GM19240 (cell line): ENCODE data around the gene BSN.

ENCODE experiments used
- DNase-seq: peaks from one replicate; pipeline ENCODE4 v3.0.0; 2011; ENCODE audit warnings: low spot score; ENCODE audit not compliant: insufficient read length

BSN gene

GRCh38 chr3:49654955-49655556 lies 100.8 kb downstream of the BSN start:
- no peak for DNase-seq

GRCh38 chr3:49655731-49656285 lies 101.5 kb downstream of the BSN start:
- DNase-seq: no peak

GRCh38 chr3:49656541-49657112 lies 102.3 kb downstream of the BSN start:
- DNase-seq: no peak

- DNase-seq: no peak
Measured at GRCh38 chr3:49657208-49657915, 103.1 kb downstream of the BSN start.

GRCh38 chr3:49658711-49659110 lies 104.4 kb downstream of the BSN start:
- DNase-seq: no peak

- no peak for DNase-seq
Measured at GRCh38 chr3:49659756-49660155, 105.5 kb downstream of the BSN start.

GRCh38 chr3:49661281-49661680 lies 107.0 kb downstream of the BSN start:
- no peak for DNase-seq

GRCh38 chr3:49662021-49662420 lies 107.7 kb downstream of the BSN start:
- no peak for DNase-seq

- DNase-seq: no peak
Measured at GRCh38 chr3:49662720-49663413, 108.6 kb downstream of the BSN start.

GRCh38 chr3:49663831-49664230 lies 109.6 kb downstream of the BSN start:
- DNase-seq: no peak

- DNase-seq: no peak
Measured at GRCh38 chr3:49664300-49664699, 110.0 kb downstream of the BSN start.

- no peak for DNase-seq
Measured at GRCh38 chr3:49665822-49666519, 111.7 kb downstream of the BSN start.

- no peak for DNase-seq
Measured at GRCh38 chr3:49666592-49666991, 112.3 kb downstream of the BSN start.

GRCh38 chr3:49667701-49668413 lies 113.6 kb downstream of the BSN start:
- DNase-seq: no peak

GRCh38 chr3:49668414-49668797 lies 114.1 kb downstream of the BSN start:
- no peak for DNase-seq

GRCh38 chr3:49668861-49669260 lies 114.6 kb downstream of the BSN start:
- no peak for DNase-seq

- no peak for DNase-seq
Measured at GRCh38 chr3:49669352-49669751, 115.1 kb downstream of the BSN start.

- no peak for DNase-seq
Measured at GRCh38 chr3:49670940-49671290, 116.6 kb downstream of the BSN start.

- peak; percentile 90 for DNase-seq
Measured at GRCh38 chr3:49671291-49672288, 117.3 kb downstream of the BSN start.
